ENCODE results near the gene RAB23.
"Not testable (repeated sequence)": the region's sequence is repeated elsewhere in the genome, so short reads cannot be mapped to it uniquely, and the experiment has no call there.

The RAB23 gene

GRCh38 chr6:57243526-57243925 lies 21.4 kb upstream of the RAB23 start:
- not testable (repeated sequence) for H3K4me3 ChIP-seq (ENCODE audit: low read depth, low read length)

- no peak overlapping the region for H3K4me3 ChIP-seq (ENCODE audit: low read depth, low read length)
These were observed 20.4 kb upstream of the RAB23 start for GRCh38 chr6:57242505-57242904.

GRCh38 chr6:57226221-57226620 lies 4.1 kb upstream of the RAB23 start:
- H3K4me3 ChIP-seq (ENCODE audit: low read depth, low read length) = no peak overlapping the region

- H3K4me3 ChIP-seq (ENCODE audit: low read depth, low read length) = no peak overlapping the region
These were observed 2.8 kb upstream of the RAB23 start for GRCh38 chr6:57224769-57225515.

- H3K4me3 ChIP-seq (ENCODE audit: low read depth, low read length) = peak overlapping the region; percentile 87
These were observed 603 bp upstream of the RAB23 start for GRCh38 chr6:57222743-57223077.

GRCh38 chr6:57221191-57221935 lies 744 bp downstream of the RAB23 start:
- H3K4me3 ChIP-seq (ENCODE audit: low read depth, low read length) = peak overlapping the region; percentile 87

GRCh38 chr6:57220083-57220703 lies 1.9 kb downstream of the RAB23 start:
- no peak overlapping the region for H3K4me3 ChIP-seq (ENCODE audit: low read depth, low read length)

- no peak overlapping the region for H3K4me3 ChIP-seq (ENCODE audit: low read depth, low read length)
These were observed 4.8 kb downstream of the RAB23 start for GRCh38 chr6:57217270-57217669.

GRCh38 chr6:57216235-57217101 lies 5.6 kb downstream of the RAB23 start:
- H3K4me3 ChIP-seq (ENCODE audit: low read depth, low read length) = no peak overlapping the region

- no peak overlapping the region for H3K4me3 ChIP-seq (ENCODE audit: low read depth, low read length)
These were observed 6.8 kb downstream of the RAB23 start for GRCh38 chr6:57215260-57215659.

GRCh38 chr6:57210060-57210459 lies 12.0 kb downstream of the RAB23 start:
- H3K4me3 ChIP-seq (ENCODE audit: low read depth, low read length) = no peak overlapping the region

- no peak overlapping the region for H3K4me3 ChIP-seq (ENCODE audit: low read depth, low read length)
These were observed 13.1 kb downstream of the RAB23 start for GRCh38 chr6:57209030-57209429.

- no peak overlapping the region for H3K4me3 ChIP-seq (ENCODE audit: low read depth, low read length)
These were observed 14.2 kb downstream of the RAB23 start for GRCh38 chr6:57207872-57208271.

GRCh38 chr6:57207141-57207540 lies 15.0 kb downstream of the RAB23 start:
- H3K4me3 ChIP-seq (ENCODE audit: low read depth, low read length) = no peak overlapping the region

GRCh38 chr6:57205550-57206328 lies 16.4 kb downstream of the RAB23 start:
- no peak overlapping the region for H3K4me3 ChIP-seq (ENCODE audit: low read depth, low read length)

GRCh38 chr6:57201718-57202117 lies 20.4 kb downstream of the RAB23 start:
- no peak overlapping the region for H3K4me3 ChIP-seq (ENCODE audit: low read depth, low read length)

GRCh38 chr6:57198926-57199636 lies 23.0 kb downstream of the RAB23 start:
- H3K4me3 ChIP-seq (ENCODE audit: low read depth, low read length) = no peak overlapping the region

GRCh38 chr6:57195457-57195856 lies 26.6 kb downstream of the RAB23 start:
- H3K4me3 ChIP-seq (ENCODE audit: low read depth, low read length) = no peak overlapping the region

GRCh38 chr6:57193177-57193576 lies 28.9 kb downstream of the RAB23 start:
- H3K4me3 ChIP-seq (ENCODE audit: low read depth, low read length) = no peak overlapping the region

GRCh38 chr6:57190140-57190539 lies 32.0 kb downstream of the RAB23 start:
- H3K4me3 ChIP-seq (ENCODE audit: low read depth, low read length) = no peak overlapping the region

Measured in iPS-11a (cell line).